DND-41 (cell line): Measurements from ENCODE around the gene CPM.

Experiments used
- CTCF ChIP-seq: IDR thresholded peaks from 2 replicates; pipeline ENCODE4 v1.5.1; 2012; ENCODE audit warnings: borderline replicate concordance, low read length, moderate library complexity, mild to moderate bottlenecking; ENCODE audit not compliant: poor library complexity, severe bottlenecking; ENCODE audit errors: extremely low read depth
- EZH2 ChIP-seq: IDR thresholded peaks from 3 replicates; pipeline ENCODE4 v1.6.1; 2012; ENCODE audit warnings: borderline replicate concordance, low read depth, mild to moderate bottlenecking, moderate library complexity, low read length, inconsistent platforms; ENCODE audit not compliant: severe bottlenecking

- TF ChIP-seq CTCF (no peak), EZH2 (no peak)
Observed at GRCh38 chr12:68883151-68883550, 49.8 kb downstream of the CPM start.
